DMS79 treated with DMSO at 0.1 percent for 48 hours (cell line): ENCODE results near the gene ZMIZ1.

Experiments
- DNase-seq: peaks from one replicate; lab custom pipeline; 2025; lab: John Stamatoyannopoulos, UW

ZMIZ1 gene

DNA sequence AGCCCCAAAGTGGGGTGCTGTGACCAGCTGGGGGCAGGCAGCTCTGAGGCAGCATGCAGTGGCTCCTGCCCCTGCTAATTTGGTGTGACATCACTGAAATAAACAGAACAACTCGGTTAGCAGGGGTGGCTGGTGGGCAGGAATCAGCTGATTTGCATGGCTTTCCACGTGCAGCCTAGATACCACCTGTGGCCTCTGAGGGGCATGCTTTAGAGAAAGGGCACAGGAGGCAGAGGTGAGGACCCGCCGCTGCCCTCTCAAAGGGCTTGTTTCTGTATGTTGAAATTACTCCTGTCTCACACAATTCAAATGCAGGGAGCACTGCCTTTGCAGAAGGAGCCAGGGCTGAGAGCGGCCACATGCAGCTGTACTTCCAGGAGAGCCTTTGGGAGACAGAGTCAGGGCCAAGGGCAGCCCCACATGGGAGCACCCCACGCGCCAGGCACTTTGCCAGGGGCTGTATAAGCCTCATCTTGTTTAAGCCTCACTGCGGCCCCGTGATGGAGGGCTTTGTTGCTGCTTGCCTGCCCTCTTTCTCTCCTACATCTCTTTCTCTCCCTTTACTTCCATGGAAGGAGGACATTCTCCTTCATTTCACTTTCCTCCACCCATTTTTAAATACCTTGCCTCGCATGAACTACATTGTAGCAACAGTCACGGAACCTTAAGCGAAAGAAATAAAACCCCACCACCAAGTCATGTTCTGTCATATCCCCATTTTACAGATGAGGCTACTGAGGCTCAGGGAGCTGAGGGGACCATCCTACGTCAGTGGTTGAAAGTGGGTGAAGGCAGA is 137.7 kb downstream of the ZMIZ1 start:
- no peak for DNase-seq

DNA sequence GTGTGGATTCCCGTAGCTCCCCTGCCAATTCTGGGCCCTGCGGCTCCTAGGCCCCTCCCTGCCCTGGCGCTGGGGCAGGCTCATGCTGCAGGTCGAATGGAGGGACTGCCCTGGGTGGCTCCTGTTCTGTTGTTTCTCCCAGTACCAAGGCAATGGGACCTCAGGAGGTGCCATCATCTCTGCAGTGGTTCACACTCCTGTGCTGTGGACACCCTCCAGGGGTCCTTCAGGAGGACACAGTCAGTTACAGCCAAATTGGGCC is 138.3 kb downstream of the ZMIZ1 start:
- no peak for DNase-seq

DNA sequence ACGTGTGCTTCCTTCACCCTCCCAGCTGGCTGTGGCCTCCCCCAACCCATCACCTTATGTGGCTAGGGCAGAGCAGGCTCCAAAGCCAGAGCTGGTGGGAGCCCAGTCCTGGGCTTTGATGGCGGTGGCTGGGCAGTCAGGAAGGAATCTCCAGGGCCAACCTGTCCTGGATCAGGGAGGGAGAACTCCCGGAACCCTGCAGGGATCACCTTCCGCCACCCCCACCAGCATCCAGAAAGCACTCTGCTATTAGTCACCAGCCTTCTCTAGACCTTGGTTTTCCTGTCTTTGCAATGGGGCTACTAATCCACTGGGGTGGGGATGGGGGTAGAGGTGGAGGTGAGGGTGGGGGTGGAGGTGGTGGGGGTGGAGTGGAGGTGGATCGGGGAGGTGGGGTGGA is 139.0 kb downstream of the ZMIZ1 start:
- no peak for DNase-seq

DNA sequence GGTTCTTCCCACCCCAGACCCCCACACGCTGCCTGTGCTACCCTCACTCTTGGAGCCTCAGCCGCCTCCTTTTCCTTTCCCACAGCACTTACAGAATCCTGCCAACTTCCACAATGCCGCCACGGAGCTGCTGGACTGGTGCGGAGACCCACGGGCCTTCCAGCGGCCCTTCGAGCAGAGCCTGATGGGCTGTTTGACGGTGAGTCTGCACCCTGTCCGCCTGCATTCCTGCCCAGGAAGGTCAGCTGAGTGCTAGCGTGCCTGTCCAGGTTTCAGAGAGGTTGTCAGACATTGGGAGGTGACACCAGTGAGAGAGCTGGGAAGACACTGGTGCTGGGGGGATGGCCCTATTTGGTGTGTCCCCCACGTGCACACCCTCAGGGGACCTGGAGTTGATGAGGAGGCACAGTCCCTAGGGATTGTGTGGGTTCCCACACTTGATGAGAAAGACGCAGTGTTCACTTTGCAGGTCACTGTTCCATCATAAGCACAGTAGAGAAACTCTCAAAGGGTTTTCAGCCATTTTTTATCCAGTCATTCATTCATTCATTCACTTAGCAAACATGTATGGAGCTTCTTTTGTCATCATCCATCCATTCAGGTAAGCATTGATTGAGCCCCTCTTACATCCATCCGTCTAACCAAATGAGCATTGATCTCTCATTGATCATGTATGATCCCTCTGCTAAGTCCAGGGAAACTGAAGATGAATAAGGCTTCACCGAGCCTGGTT is 139.7 kb downstream of the ZMIZ1 start:
- DNase-seq: no peak

DNA sequence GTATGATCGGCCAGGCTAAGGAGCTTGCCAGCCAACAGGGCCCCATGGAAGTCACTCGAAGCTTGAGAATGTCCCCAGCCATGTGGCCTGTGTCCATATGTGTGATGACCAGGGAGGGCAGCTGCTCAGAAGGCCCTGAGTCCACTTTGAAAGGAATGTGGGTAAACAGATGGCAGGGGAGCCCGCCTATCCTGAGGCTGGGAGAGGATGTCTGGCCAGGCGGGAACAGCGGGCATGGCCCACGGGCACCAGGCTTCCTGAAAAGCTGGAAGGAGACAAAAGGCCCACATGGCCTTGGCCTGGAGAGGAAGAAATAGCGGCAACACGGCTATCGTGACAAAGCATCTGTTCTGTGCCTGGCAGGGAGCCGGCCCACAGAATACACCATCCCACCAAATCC is 140.6 kb downstream of the ZMIZ1 start:
- DNase-seq: no peak

DNA sequence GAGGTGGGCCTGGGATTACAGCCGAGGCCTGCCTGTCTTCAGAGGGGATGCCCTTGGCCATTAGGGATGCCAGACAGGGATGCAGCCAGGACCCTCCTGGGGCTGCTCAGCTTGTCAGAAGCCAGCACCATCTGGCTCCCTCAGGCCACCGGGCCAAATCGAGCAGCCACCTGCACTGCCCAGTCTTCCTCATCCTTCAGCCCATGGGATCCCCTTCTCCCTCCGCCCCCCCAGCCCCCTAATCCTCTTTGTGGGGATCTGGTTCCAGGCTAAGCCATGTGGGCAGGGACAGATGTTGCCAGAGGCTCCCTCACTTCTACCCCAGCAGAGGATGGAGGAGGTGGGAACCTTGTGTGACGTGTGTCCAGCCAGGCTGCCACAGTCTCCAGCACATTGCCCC is 141.1 kb downstream of the ZMIZ1 start:
- DNase-seq: no peak

DNA sequence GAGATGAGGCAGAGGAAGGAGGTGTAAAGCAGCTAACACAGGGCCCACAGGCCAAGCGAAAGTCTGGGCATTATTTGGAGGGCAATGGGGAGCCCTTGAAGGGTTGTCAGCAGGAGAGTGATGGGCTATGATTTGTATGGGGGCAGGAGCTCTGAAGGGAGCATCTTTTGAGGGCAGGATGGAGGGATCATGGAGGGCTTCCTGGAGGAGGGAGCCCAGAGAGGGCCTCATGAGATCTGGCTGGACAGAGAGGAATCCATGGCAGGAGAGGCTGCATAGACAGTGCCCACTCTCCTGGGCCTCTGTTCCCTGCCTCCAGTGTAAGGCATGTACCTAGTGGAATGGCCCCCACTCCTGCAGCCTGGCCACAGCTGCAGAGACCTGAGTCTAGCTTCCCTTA is 141.9 kb downstream of the ZMIZ1 start:
- DNase-seq: no peak

DNA sequence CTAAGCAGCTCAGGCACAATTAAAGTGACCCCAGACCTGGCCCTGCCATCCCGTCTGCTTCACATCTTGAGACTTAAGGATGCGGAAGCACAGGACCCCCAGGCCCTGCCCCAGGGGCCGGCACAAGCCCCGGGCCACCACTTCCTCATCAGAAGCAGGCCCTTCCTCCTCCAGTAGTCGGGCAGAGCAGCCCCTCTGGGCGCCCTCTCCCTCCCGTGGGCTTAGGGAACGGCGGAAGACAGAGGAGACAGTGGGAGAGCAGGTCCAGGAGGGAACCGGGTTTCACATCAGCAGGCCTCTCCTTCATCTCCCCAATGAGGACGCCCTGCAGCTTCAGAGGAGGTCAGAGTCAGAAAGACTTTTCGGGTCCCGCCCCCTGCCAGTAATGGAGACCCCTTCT is 142.8 kb downstream of the ZMIZ1 start:
- DNase-seq: no peak

DNA sequence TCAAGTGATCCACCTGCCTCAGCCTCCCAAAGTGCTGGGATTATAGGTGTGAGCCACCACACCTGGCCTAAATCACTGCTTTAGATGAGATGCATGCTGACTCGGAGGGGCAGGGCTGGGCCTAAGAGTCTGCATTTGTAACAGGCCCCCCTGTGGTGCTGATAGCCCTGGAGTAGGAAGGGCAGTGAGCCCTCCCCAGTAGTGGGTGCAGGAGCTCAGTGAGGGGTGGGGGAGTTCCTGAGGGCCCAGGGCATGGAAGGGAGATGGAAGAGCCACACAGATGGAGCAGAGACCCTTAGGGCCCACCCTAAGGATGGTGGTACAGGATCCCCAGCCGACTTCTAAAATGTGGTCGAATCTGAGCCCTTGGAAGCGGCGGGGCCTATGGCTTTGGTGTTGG is 146.8 kb downstream of the ZMIZ1 start:
- DNase-seq: no peak

DNA sequence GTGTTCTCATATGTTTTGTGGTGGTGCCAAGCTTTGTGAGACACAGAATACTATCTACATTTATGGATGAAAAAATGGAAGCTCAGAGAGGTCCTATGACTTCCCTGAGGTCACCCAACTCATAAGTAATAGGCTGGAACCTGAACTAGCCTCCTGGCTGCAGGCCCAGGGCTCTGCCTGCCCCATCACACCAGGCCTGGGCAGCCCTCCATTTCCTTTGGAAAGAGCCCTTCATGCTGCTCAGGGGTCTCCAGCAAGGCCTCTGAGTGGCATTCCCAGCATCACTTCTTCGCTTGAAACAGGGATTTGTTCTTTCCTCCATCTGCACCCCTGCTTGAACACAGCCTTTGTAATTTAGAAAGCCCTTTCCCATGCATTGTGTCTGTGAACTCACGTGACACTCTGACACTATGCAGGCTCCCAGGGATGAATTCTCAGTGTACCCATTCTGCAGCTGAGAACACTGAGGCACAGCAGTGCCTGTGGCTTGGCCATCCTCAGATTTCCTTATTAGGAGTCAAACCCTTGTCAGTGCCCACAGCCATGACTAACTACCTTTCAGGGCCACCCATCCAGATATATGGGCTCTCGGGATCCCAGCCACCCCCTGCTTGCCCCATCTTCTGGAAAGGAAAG is 150.7 kb downstream of the ZMIZ1 start:
- DNase-seq: no peak

DNA sequence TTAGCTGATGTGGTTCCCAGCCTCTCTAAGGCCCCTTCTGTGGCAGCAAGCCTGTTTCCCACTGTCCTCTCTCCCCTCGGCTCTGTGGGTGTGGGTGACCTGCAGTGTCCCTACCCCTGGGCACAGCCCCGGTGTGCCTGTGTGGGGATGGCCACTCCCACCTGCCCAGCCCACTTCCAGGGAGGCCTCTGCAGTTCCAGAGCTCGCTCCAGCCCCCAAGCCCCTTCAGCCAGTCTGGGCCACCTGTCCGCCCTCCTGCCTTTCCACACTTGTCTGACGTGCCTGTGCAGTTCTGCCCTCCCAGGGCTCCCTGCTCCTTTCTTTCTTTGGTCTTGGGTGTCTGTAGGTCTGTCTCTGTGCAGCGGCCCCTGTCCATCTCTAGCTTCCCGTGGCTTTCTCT is 151.5 kb downstream of the ZMIZ1 start:
- DNase-seq: no peak

DNA sequence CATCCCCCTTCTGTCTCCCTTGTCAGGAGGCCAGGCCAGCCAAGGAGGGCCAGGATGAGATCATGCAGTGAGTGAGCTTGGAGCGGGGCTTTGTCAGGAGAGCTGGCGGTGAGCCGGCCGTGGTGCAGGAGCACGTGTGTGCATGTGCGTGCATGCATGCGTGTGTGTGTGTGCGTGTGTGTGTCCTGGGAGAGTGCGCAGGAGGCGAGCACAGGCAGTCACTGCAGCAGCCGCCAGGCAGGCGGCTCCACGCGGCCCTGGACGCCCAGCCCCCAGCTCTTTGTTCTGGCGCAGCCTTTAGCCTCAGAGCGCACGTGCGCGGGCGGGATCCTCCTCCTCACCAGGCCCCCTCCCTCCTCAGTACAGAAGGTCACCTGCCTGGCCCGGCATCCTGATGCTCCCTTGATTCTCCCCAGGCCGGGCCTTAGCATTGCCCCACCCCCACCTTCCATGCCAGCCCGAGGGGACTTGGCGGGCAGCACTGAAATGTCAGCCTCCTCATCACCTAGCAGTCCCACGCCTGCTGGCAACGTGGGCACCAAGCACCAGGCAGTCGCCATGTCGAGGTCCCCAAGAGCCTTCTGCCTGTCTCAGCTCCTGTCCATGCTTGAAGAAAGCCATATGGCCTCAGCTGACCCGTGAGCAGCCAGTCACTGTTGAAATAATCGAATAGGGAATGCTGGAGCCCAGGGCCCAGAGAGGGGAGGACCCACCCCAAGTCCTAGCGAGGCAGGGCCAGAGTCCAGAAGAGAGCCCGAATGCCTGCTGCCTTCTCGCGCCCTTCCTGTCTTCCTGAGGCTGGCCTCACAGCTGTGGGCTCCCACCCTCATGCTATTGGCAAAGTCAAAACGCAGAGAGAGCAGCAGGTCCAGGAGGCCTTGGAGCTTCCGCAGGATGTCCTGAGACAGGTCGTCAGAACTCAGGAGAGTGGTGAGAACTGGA is 152.6 kb downstream of the ZMIZ1 start:
- no peak for DNase-seq

DNA sequence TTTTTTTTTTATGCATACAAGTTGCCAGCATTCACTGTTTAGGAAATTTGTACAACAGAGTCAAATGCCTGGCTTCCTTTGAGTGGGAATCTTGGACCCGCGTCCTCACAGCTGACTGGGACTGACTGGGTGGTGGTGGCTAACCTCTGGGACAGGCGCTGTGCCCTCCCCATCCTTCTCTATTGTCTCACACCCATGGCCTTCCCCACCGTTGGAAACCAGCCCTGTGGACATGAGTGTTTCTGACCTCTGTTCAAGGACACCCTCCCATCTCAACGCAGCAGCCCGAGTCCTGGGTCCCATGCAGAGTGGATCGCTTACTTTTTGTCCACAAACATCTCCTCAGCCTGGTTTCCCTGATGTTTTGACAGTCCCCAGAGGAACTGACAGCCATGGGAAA is 153.4 kb downstream of the ZMIZ1 start:
- no peak for DNase-seq

DNA sequence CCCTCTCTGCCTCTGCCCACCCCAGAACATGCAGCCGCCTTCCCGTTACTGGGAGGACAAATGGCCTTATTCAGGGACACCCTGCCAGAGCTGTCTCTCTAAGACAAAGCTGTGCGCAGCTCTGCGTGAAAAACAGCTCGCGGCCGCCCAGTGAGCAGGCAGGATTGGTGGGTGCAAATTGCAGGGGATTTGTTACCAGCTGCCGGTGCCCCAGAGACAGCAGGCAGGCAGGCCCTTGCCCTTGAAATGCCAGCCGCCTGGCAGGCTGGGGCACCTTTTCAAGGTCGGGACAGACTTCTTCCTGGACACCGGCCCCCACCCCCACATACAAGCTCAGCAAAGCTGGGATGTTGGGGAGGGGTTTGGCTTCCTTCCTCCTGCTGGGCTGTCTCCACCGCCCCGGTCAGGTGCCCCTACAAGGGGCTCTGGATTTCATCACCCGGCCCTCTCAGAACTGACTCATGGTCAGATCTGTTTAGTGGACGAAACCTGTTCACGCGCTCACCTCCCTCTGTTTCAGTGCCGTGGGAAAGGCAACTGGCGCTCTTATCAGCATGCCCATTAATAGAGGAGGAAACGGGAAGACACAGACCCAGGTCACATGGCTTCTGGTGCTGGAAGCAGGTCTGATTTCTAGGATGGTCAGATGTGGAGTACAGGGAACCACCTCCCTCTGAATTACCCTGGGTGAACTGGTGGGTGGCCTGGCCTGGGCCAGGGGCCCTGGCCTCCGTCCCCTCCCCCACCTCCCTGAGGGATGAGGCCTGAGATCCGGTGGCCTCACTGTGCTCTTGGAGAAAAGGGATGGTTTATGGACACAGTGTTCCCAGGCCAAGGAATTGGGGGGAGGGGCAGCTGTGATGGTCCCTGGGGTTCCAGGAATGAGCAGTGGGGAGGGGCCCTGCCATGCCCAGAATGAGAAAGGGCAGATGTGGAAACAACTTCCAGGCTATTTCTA is 154.6 kb downstream of the ZMIZ1 start:
- DNase-seq: no peak

DNA sequence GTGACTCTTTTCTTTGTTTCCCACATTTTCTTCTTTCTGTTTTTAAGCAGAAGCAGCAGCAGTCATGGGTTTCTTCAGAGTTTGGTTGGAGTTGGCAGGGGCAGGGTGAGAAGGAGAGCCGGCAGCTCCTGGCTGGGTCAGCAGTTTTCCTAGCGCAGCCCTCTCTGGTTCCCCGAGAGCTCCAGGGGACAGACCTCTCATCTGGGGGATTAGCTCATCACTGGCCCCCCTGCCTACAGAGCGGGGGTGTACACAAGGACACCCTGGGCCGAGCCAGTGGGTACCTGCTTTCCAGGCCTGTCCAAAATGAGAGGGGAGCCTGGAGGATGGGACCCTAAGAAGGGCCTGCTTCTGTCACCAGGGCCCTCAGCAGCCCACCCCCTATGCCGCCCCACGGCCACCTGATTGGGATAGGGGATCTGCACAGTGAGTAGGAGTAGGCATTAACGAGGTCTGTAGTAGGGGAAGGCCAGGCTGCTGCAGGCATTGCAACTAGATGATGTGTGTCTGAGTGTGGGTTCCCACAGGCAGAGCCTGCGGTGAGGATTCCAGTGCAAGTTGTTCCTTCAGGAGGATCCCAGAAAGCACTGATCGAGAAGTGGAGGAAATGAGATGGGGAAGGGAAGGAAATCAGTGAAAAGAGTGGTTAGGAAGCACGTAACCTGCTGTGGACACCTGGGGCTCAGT is 155.6 kb downstream of the ZMIZ1 start:
- DNase-seq: no peak

DNA sequence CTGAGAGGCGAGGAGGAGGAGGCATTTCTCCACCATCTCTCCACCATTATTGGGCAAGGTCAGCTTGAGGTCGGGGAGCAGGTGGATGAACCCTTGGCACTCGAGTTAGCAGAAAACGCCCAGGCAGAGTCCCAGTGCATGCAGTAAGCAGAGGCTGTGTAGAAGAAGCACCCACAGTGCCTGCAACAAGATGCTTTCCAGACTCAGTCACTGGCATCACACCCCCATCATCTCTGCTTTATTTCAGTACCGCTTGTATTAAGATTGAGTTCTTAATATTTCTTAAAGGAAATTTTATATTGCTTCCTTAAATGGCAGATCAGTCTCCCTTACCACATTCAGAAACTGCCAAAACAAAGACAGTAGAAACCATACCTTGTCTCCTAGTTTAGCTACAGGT is 156.2 kb downstream of the ZMIZ1 start:
- no peak for DNase-seq

DNA sequence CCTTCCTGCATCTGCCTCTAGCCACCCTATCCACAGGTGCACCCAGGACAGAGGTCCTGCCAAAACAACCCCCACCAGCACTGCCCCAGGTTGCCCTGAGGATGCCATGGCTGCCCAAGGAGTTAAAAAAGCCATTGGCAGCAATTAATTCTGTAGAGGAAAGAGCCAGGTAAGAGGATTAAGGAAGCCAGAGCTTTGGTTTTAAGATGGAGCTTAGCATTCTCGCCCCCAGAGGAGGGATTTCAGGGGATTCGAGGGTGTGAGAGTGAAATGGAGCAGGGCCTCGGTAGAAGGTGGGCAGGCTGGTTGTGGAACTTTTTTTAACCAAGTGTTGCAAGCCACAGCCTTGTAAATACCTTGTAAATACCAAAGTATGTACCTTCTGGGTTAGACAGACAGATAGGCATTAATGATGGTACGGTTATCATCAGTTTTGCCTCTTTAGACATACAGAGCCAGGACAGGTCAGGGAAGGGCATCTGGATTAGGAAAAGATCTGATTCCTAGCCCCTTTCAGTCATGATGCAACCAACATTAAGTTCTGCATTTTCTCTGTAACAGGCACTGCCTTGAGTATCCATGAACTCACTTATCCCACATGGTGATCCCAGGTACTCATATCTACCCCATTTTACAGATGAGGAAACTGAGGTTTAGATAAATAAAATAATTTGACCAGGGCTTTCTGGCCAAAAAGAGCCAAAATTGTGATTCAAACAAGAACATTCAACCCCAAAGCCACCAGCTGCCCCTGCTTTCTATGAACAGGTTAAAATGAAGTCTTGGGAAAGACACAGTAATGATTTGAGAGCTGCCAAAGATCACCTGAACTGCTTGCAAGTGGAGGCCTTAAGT is 157.9 kb downstream of the ZMIZ1 start:
- DNase-seq: no peak

DNA sequence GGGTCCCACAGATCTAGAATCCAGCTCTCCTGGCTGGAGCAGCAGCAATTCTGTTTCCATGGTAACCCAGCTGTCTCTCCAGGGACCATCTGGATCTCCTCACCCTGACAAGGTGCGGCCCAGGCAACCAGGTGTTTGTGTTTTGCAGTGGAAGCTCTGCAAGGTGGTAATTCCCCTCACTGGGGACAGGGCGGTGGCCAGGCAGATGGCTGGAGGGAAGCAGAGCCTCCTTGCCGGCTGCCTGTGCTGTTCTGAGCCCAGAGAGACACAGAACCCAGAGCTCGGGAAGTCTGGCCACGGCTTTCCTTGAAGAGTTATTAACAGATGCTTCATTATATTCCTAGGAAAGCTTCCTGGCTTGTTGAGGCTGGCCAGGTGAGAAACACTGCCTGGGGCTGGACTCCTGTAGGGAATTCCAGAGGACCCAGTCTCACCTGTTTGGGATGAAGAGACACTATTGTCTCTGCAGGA is 160.3 kb downstream of the ZMIZ1 start:
- DNase-seq: no peak

DNA sequence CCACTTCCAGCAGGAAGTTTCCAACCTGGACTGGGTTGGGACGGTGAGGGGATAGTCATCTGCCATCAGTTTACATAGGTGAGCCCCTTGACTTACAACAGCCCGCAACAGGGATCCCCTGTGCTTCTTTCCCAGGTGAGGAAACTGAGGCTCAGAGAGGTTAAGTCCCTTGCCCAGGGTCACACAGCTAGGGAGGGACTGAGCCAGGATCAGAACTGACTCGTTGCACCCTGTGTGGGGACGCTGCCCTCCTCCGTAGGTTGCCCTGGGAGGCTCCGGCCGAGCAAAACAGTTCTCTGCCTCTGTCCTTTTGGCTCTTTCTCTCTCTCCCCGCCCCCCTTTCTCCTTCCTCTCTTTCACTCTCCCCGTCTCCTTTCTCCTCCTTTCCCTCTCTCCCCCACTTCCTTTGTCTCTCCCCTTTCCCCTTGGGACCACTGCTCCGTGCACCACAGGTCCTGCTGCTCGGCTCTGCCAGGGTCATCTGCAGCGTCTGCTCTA is 161.1 kb downstream of the ZMIZ1 start:
- DNase-seq: no peak
